ENCODE measurements around the gene OBSL1.

The OBSL1 gene

GRCh38 chr2:219537657-219538488 lies 33.5 kb downstream of the OBSL1 start:
- no peak for DNase-seq
- in situ Hi-C loops (cut with HindIII; ENCODE audit: low pct_ligation_motif_present, low sequenced_read_pairs) = no loop called here
- no peak for TF ChIP-seq CTCF (IDR thresholded peaks at IDR 0.05; ENCODE audit: low read depth, low read length, missing control alignments)
- Histone ChIP-seq H3K27me3 (replicated peaks) (no peaks in the 10 kb centered on the region), H3K36me3 (replicated peaks) (peaks cover 26% of the 10 kb centered on the region), H3K4me3 (ENCODE audit: low read depth, low read length) (no peak overlapping the region), H3K27ac (no peak overlapping the region)

GRCh38 chr2:219536967-219537366 lies 34.4 kb downstream of the OBSL1 start:
- Histone ChIP-seq H3K4me3 (ENCODE audit: low read depth, low read length) (no peak overlapping the region), H3K27me3 (replicated peaks) (no peaks in the 10 kb centered on the region)

GRCh38 chr2:219536425-219536824 lies 34.9 kb downstream of the OBSL1 start:
- Histone ChIP-seq H3K27ac (no peak overlapping the region), H3K4me3 (ENCODE audit: low read depth, low read length) (no peak overlapping the region), H3K27me3 (replicated peaks) (no peaks in the 10 kb centered on the region), H3K36me3 (replicated peaks) (peaks cover 26% of the 10 kb centered on the region)
- TF ChIP-seq CTCF (IDR thresholded peaks at IDR 0.05; ENCODE audit: low read depth, low read length, missing control alignments) = no peak
- in situ Hi-C loops (cut with HindIII; ENCODE audit: low pct_ligation_motif_present, low sequenced_read_pairs) = no loop called here
- DNase-seq = no peak

More at GRCh38 chr2:219536967-219537366, 34.4 kb downstream of the OBSL1 start:
- no peak for DNase-seq
- Histone ChIP-seq H3K36me3 (replicated peaks) (peaks cover 26% of the 10 kb centered on the region), H3K27ac (no peak overlapping the region)
- in situ Hi-C loops (cut with HindIII; ENCODE audit: low pct_ligation_motif_present, low sequenced_read_pairs) = no loop called here
- TF ChIP-seq CTCF (IDR thresholded peaks at IDR 0.05; ENCODE audit: low read depth, low read length, missing control alignments) = no peak

GRCh38 chr2:219533930-219534661 lies 37.2 kb downstream of the OBSL1 start:
- peaks cover 3% of the 10 kb centered on the region for H3K36me3 ChIP-seq (replicated peaks)
- H3K4me3 ChIP-seq (ENCODE audit: low read depth, low read length) = no peak overlapping the region
- no peak for TF ChIP-seq CTCF (IDR thresholded peaks at IDR 0.05; ENCODE audit: low read depth, low read length, missing control alignments)
- H3K27ac ChIP-seq = no peak overlapping the region
- peaks cover 9% of the 10 kb centered on the region for H3K27me3 ChIP-seq (replicated peaks)
- no peak for DNase-seq
- in situ Hi-C loops (cut with HindIII; ENCODE audit: low pct_ligation_motif_present, low sequenced_read_pairs) = no loop called here

- no peak for DNase-seq
- Histone ChIP-seq H3K4me3 (ENCODE audit: low read depth, low read length) (no peak overlapping the region), H3K36me3 (replicated peaks) (no peaks in the 10 kb centered on the region), H3K27ac (no peak overlapping the region), H3K27me3 (replicated peaks) (peaks cover 24% of the 10 kb centered on the region)
- no peak for TF ChIP-seq CTCF (IDR thresholded peaks at IDR 0.05; ENCODE audit: low read depth, low read length, missing control alignments)
- in situ Hi-C loops (cut with HindIII; ENCODE audit: low pct_ligation_motif_present, low sequenced_read_pairs) = no loop called here
These were observed 39.0 kb downstream of the OBSL1 start for GRCh38 chr2:219532378-219532649.

Measured in brain microvascular endothelial cell (primary cell).